ENCODE data around the gene CCDC12. TPM values are rescaled to one million over a fixed set of nuclear protein-coding genes. Genes with fewer than 3 reads are reported as not detected.
A peak's percentile ranks its signal among the peaks of the same experiment; 100 is the strongest.

Gene CCDC12
- polyA plus RNA-seq, 3 donors = 54.2 to 58.1 (median 56.0) TPM

DNA sequence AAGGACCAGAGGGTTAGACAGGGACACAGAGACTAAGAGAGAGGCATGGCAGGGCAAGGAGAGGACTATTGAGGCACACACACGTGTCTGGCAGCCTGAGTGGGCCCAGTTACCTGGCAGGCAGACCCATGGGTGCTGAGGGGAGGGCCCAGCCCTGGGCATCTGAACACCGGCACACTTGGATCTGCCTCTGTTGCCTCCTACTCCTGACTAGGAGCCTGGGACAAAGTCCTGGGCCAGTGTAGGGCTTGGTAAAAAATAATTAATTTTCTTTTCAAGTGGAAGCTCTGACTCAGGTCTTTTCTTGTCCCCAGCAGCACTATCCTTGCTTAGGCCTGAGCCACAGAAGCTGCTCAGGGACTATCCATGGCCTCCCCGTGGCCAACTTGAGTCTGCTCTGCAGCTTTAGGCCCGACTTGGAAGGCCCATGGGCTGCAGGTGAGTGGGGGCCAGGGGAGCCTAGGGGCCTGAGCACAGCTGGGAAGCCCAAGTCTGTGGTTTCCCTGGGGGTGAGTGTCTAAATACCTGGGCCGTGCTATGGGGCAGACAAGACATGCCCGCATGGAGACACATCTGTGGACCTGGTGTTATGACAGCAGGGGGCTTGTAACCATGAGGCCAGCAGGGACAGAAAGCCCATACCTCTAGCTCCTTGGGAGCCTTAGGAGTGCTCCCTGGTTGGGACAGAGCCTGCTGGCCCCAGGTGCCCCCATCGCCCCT is 99.0 kb downstream of the CCDC12 start, which contains the start of gene PTH1R:
TSS of gene PTH1R (plus strand) at position 316 of the 720 bp plus-strand sequence. CDS start 5,839 bp downstream, outside the sequence.
- no peak for DNase-seq

DNA sequence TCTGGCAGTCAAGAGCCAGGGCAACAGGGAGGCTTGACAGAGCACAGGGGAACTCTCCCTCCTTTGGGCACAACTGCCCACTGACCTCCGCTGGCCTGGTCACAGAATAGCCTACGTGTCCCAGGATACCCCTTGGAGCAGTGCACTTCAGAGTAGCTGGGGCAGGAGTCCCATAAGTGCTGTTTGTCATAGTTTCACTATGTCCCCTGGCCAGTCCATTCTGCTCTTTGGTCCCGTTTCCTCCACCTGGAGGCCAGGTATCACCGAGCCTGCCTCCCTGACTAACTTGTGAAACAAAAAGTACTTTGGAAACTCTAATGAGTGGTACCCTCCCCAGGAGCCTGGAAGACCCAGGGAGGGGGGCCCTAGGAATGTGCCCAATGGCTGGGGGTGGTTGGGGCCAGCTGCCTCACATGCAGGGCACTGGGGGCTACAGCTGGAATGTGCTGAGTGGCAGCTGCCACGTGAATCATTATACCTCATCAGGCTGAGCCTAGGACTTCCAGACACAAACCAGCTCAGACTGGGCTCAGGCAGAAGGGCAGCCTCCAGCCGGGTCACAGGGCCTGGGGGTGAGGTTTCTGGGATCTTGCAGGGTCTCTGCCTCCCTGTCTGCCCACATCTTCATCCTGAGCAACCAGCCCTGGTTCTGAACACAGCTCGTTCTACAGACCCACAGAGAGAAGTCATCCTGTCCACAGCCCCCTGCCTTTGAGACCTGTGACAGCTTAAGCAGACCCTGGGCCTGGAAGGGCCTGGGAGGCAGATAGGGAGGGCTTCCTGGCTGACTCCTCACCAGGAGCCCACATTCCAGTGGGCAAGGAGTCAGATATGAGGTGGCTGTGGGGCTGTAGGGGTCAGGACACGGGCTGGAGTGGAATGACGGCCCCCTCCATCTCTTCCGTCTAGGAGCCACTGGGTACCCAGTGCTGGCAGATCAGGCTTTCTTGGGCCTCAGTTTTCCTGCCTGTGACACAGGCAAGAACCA is 99.9 kb downstream of the CCDC12 start:
- no peak for DNase-seq

DNA sequence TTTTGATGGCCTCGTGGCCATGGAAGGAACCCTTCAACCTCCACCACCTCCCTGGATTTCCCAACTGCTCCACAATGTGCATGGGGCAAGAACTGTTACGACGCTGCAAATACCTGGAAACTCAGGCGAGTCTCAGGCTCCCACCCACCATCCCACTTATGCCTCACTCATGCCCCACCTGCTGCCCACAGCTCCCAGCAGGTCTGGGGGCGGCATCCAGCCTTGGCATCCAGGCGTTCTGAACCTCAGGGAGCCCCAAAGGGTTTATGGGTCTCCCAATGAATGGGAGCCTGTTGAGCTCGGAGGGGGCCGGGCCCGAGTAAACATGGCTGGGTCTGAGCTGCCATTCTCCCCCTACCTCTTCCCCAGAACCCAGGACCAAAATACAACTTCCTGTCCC is 101.0 kb downstream of the CCDC12 start:
- no peak for DNase-seq

DNA sequence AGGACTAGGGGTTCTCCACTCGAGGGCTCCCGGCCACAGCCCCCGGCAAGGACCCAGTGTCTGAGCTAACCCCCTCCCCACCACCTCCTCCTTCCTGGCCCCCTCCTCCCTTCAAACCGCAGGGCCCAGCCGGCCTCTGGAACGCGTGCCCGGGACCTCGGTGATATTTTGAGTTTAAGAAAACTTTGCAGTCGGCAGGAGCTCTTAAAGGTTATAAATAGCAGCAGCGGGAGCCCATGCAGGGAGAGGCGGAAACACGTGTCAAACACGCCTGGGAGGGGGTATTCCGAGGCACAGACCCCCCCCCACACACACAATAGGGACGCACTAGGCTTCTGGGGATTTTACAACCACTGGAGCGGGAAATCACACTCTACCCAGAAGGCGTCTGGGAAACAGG is 102.1 kb downstream of the CCDC12 start:
- DNase-seq = peak; percentile 81

DNA sequence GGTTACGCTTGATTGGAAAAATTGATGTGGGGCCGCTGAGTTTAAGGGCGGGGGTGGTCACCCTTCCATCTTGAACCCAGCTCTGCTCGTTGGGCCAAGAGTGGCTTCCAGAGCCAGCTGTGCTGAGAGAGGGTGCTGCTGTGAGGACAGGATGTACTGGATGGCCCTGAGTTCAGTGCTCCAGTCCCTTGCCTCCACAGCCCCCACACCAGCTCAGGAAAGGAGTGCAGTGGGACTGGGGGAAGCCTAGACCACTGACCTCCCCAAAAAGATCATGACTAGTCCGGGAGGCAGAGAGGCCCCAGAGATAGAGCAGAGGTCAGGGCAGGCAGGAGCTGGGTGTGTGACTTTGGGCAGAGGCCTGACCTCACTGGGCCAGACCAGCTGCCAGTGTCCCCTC is 103.0 kb downstream of the CCDC12 start:
- no peak for DNase-seq

Other genes starting within 250 kb of the CCDC12 start
- gene MYL3, start 113.3 kb downstream of the CCDC12 start, polyA plus RNA-seq (ENCODE audit: insufficient read length in 3 of 3) = 10 to 100 TPM; 25.0 to 28.2 (median 25.4) TPM
- gene PTH1R, start 99.0 kb downstream of the CCDC12 start, polyA plus RNA-seq (ENCODE audit: insufficient read length in 3 of 3) = 100 to 1,000 TPM; 247 to 269 (median 251) TPM
- 10 to 100 TPM; 41.2 to 58.2 (median 56.5) TPM for gene NBEAL2, start 2.9 kb upstream of the CCDC12 start, polyA plus RNA-seq (ENCODE audit: insufficient read length in 3 of 3)
- gene SETD2, start 187.4 kb upstream of the CCDC12 start, polyA plus RNA-seq (ENCODE audit: insufficient read length in 3 of 3) = 10 to 100 TPM; 60.9 to 73.5 (median 63.5) TPM

Data from renal pelvis (tissue), 4 donors.